Measurements from ENCODE around the gene ADAM15. TPM values are rescaled to one million over a fixed set of nuclear protein-coding genes. Genes with fewer than 3 reads are reported as not detected.

ADAM15 gene
- total and polyA plus RNA-seq, 2 of the 8 experiments (the other 6 are each of a cell fraction or from before 2014, with no cell fraction given), result 32.9 to 37.6 TPM

DNA sequence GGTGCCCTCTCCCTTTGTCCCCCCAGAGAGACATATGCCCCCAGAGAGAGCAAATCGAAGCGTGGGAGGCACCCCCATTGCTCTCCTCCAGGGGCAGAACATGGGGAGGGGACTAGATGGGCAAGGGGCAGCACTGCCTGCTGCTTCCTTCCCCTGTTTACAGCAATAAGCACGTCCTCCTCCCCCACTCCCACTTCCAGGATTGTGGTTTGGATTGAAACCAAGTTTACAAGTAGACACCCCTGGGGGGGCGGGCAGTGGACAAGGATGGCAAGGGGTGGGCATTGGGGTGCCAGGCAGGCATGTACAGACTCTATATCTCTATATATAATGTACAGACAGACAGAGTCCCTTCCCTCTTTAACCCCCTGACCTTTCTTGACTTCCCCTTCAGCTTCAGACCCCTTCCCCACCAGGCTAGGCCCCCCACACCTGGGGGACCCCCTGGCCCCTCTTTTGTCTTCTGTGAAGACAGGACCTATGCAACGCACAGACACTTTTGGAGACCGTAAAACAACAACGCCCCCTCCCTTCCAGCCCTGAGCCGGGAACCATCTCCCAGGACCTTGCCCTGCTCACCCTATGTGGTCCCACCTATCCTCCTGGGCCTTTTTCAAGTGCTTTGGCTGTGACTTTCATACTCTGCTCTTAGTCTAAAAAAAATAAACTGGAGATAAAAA lies 35.9 kb downstream of the ADAM15 start:
- Histone ChIP-seq H2BK20ac (ENCODE audit: low read length) (no peak overlapping the region), H3K14ac (ENCODE audit: insufficient read length) (no peak overlapping the region), H3K18ac (ENCODE audit: extremely low read depth, low read length) (no peak overlapping the region), H3K9me3 (ENCODE audit: insufficient read depth in 2 of 2, low read depth in 1 of 2, low read length in 1 of 2) (no peaks in the 10 kb centered on the region), H2AFZ (ENCODE audit: low read length) (no peak overlapping the region), H3K4me3 (ENCODE audit: extremely low read depth in 1 of 4, insufficient read depth in 2 of 4, low read depth in 3 of 4, low read length in 4 of 4) (no peak overlapping the region), H2AK5ac (ENCODE audit: low read depth, low read length) (no peak overlapping the region), H3K23ac (ENCODE audit: insufficient read length) (no peak overlapping the region), H3K4me2 (ENCODE audit: insufficient read depth in 1 of 2, low read depth in 2 of 2, low read length in 2 of 2) (peak overlapping the region in 1 of 2 experiments; percentile 95; a peak in 1 of 4 replicates), H3K79me1 (ENCODE audit: low read depth, low read length) (no peaks in the 10 kb centered on the region), H3K36me3 (ENCODE audit: control insufficient read depth in 2 of 4, insufficient read depth in 4 of 4, low read length in 3 of 4) (no peaks in the 10 kb centered on the region), H3K23me2 (ENCODE audit: low read depth, low read length) (peaks cover 5% of the 10 kb centered on the region; the same call in 1 of the 2 replicates), H4K20me1 (replicated peaks in 1 of 2; ENCODE audit: control insufficient read depth in 1 of 2, insufficient read depth in 2 of 2, low read length in 2 of 2) (peaks cover 0 to 8% of the 10 kb centered on the region in 2 experiments), H3K79me2 (ENCODE audit: control insufficient read depth in 1 of 2, insufficient read depth in 2 of 2, low read length in 2 of 2) (no peaks in the 10 kb centered on the region), H3K4me1 (replicated peaks in 1 of 4; ENCODE audit: control insufficient read depth in 3 of 4, insufficient read depth in 4 of 4, low read length in 3 of 4) (peaks cover 0 to 39% (median 22%) of the 10 kb centered on the region in 4 experiments; a peak in 6 of 7 replicates), H2BK15ac (ENCODE audit: low read length) (no peak overlapping the region), H2BK120ac (replicated peaks; ENCODE audit: low read depth, low read length) (no peak overlapping the region), H4K91ac (replicated peaks; ENCODE audit: insufficient read length, low read length) (no peak overlapping the region), H4K8ac (ENCODE audit: extremely low read depth, insufficient read depth, low read length) (0 out of 2 replicates have a peak overlapping the region, but pooled peaks have one; percentile 11), H3K4ac (replicated peaks; ENCODE audit: insufficient read length, low read depth, low read length) (no peak overlapping the region), H3K27me3 (replicated peaks in 1 of 4; ENCODE audit: control insufficient read depth in 3 of 4, extremely low read depth in 1 of 4, insufficient read depth in 3 of 4, low read length in 3 of 4) (peaks cover 21 to 32% (median 24%) of the 10 kb centered on the region in 4 experiments), H3K9ac (replicated peaks in 1 of 4; ENCODE audit: extremely low read depth in 1 of 4, low read depth in 3 of 4, low read length in 3 of 4) (no peak overlapping the region), H3K56ac (replicated peaks; ENCODE audit: insufficient read length, low read depth, low read length) (no peak overlapping the region), H2BK5ac (ENCODE audit: low read depth, low read length) (no peak overlapping the region), H2BK12ac (ENCODE audit: low read depth, low read length) (0 out of 2 replicates have a peak overlapping the region, but pooled peaks have one; percentile 17), H4K5ac (ENCODE audit: insufficient read length, low read depth, low read length) (no peak overlapping the region), H3K27ac (ENCODE audit: low read depth, low read length) (no peak overlapping the region)
- CTCF ChIA-PET (ENCODE audit: partially characterized antibody), result interaction anchor here (0.9 to 5.5 kb wide), 21 partner anchors 10 to 337 kb away, joined by 3 to 169 read pairs (median 9); partner anchors contain the start of genes ADAM15, EFNA1, EFNA4 and KRTCAP2
- POLR2A ChIA-PET (ENCODE audit: partially characterized antibody), result interaction anchor here (0.8 kb wide), 1 partner anchor 86 kb away, joined by 4 read pairs; the partner anchor contains the start of gene KRTCAP2
- FAIRE-seq (no peak), DNase-seq (ENCODE audit: low read depth in 1 of 2, low spot score in 2 of 2) (peak in 1 of 2 experiments; percentile 79)
- 29% methylated on average over 7 of the region's 8 CpGs; no CpG with 5 or more reads in 1 of the 2 experiments for WGBS, 2 experiments (ENCODE audit: extremely low coverage in 1 of 2, insufficient coverage in 1 of 2, insufficient read length in 1 of 2, insufficient replicate concordance in 2 of 2, low coverage in 1 of 2, low lambda C conversion rate in 2 of 2, missing lambda C conversion rate in 1 of 2)
- TF ChIP-seq FOSL1 (IDR thresholded peaks at IDR 0.05; ENCODE audit: insufficient read depth, low read depth, low read length) (no peak), RAD21 (IDR thresholded peaks at IDR 0.05 in 1 of 2, conservative IDR thresholded peaks at IDR 0.05 in 1 of 2; ENCODE audit: low read depth in 2 of 2, low read length in 2 of 2) (peak; percentile 23 to 45; a peak in 3 of 4 replicates), YY1 (IDR thresholded peaks at IDR 0.05; ENCODE audit: low read depth, low read length) (peak; percentile 37; the same call in 1 of the 2 replicates), GABPA (IDR thresholded peaks at IDR 0.05; ENCODE audit: borderline replicate concordance, insufficient read depth, low read length) (0 out of 2 replicates have a peak, but pooled peaks have one; percentile 24), KDM4A (IDR thresholded peaks at IDR 0.05; ENCODE audit: low read depth, low read length, severe bottlenecking) (no peak)
- TF ChIP-seq, protein P1, sequence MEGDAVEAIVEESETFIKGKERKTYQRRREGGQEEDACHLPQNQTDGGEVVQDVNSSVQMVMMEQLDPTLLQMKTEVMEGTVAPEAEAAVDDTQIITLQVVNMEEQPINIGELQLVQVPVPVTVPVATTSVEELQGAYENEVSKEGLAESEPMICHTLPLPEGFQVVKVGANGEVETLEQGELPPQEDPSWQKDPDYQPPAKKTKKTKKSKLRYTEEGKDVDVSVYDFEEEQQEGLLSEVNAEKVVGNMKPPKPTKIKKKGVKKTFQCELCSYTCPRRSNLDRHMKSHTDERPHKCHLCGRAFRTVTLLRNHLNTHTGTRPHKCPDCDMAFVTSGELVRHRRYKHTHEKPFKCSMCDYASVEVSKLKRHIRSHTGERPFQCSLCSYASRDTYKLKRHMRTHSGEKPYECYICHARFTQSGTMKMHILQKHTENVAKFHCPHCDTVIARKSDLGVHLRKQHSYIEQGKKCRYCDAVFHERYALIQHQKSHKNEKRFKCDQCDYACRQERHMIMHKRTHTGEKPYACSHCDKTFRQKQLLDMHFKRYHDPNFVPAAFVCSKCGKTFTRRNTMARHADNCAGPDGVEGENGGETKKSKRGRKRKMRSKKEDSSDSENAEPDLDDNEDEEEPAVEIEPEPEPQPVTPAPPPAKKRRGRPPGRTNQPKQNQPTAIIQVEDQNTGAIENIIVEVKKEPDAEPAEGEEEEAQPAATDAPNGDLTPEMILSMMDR (IDR thresholded peaks at IDR 0.05; ENCODE audit: control extremely low read depth in 1 of 3, insufficient read depth in 1 of 3, low read depth in 1 of 3, low read length in 3 of 3), result peak in 2 of 3 experiments; percentile 52 to 53; a peak in 2 of 4 replicates

All from H1 (cell line).